ENCODE data around the gene FOXA1. TPM values are rescaled to one million over a fixed set of nuclear protein-coding genes. Genes with fewer than 3 reads are reported as not detected.

Gene FOXA1
- polyA plus RNA-seq, 1 experiment, result 0.07 TPM

DNA sequence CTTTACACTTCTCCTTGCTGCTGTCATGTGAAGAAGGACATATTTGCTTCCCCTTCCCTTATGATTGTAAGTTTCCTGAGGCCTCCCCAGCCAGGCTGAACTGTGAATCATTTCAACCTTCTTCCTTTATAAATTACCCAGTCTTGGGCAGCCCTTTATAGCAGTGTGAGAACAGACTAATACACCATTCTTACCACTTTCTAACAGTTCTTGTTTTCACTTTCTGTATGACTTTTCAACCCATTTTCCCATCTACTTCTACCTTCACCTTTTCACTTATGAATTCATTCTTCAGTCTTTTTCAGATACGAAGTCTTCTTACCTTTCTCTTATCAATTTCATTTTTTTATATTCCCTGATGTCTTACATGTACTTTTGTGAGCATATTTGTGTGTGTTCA is 55.1 kb downstream of the FOXA1 start:
- no peaks in the 10 kb centered on the region for H3K27me3 ChIP-seq (ENCODE audit: control insufficient read depth, insufficient read depth, low read length)
- POLR2A ChIA-PET, result no interaction called here
- H3K27ac ChIP-seq (ENCODE audit: low read depth, low read length), result no peak overlapping the region
- no peaks in the 10 kb centered on the region for H3K9me3 ChIP-seq (ENCODE audit: control insufficient read depth, insufficient read depth, low read length)
- CTCF ChIA-PET, result no interaction called here
- no peak overlapping the region for H3K4me3 ChIP-seq (ENCODE audit: low read depth, low read length)
- TF ChIP-seq, protein P1, sequence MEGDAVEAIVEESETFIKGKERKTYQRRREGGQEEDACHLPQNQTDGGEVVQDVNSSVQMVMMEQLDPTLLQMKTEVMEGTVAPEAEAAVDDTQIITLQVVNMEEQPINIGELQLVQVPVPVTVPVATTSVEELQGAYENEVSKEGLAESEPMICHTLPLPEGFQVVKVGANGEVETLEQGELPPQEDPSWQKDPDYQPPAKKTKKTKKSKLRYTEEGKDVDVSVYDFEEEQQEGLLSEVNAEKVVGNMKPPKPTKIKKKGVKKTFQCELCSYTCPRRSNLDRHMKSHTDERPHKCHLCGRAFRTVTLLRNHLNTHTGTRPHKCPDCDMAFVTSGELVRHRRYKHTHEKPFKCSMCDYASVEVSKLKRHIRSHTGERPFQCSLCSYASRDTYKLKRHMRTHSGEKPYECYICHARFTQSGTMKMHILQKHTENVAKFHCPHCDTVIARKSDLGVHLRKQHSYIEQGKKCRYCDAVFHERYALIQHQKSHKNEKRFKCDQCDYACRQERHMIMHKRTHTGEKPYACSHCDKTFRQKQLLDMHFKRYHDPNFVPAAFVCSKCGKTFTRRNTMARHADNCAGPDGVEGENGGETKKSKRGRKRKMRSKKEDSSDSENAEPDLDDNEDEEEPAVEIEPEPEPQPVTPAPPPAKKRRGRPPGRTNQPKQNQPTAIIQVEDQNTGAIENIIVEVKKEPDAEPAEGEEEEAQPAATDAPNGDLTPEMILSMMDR (IDR thresholded peaks at IDR 0.05; ENCODE audit: low read depth, low read length), result no peak
- no peak for DNase-seq (ENCODE audit: low read depth, low spot score)

Other genes starting within 250 kb of the FOXA1 start
- gene TTC6, start 380 bp upstream of the FOXA1 start, polyA plus RNA-seq (2011; rRNA removed), result 0.01 TPM in 1 of 2 replicates, not detected in the other

All from AG04450 (cell line).